ENCODE measurements around the gene NPC2.
"Not testable (repeated sequence)": the region's sequence is repeated elsewhere in the genome, so short reads cannot be mapped to it uniquely, and the experiment has no call there.

The NPC2 gene

DNA sequence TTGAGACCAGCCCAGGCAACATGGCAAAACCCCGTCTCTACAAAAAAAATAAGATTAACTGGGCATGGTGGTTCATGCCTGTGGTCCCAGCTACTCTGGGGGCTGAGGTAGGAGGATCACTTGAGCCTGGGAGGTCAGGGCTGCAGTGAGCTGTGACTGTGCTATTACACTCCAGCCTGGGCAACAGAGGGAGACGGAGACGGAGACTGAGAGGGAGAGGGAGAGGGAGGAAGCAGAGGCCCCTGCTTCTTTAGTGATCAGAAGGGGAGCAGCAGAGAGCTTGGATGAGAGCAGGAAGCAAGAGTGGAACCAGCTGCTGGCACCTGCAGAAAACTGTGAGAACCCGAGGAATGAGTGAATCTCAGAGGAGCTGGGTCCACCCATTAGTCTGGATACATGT, 46.4 kb upstream of the NPC2 start:
- H3K9ac ChIP-seq (ENCODE audit: low read depth, low read length, poor library complexity, severe bottlenecking): no peak overlapping the region
- no peaks in the 10 kb centered on the region for H3K9me3 ChIP-seq (ENCODE audit: insufficient read depth, low read depth, low read length)
- H3K36me3 ChIP-seq (ENCODE audit: insufficient read depth, low read length): no peaks in the 10 kb centered on the region
- no peaks in the 10 kb centered on the region for H3K79me2 ChIP-seq (ENCODE audit: insufficient read depth, low read length)
- no peak overlapping the region for H3K4me3 ChIP-seq (ENCODE audit: low read length, poor library complexity, severe bottlenecking)
- H2AFZ ChIP-seq (ENCODE audit: low read length): no peak overlapping the region
- no peaks in the 10 kb centered on the region for H3F3A ChIP-seq (ENCODE audit: low read depth)
- H3K4me2 ChIP-seq (ENCODE audit: low read depth, low read length, poor library complexity, severe bottlenecking): no peak overlapping the region
- no peaks in the 10 kb centered on the region for H4K20me1 ChIP-seq (ENCODE audit: insufficient read depth, low read length, poor library complexity, severe bottlenecking)
- no peaks in the 10 kb centered on the region for H3K4me1 ChIP-seq (ENCODE audit: insufficient read depth, low read length, poor library complexity, severe bottlenecking)
- no peaks in the 10 kb centered on the region for H3K27me3 ChIP-seq (ENCODE audit: insufficient read depth, low read length, poor library complexity, severe bottlenecking)
- TF ChIP-seq EZH2phosphoT487 (IDR thresholded peaks at IDR 0.05; ENCODE audit: borderline replicate concordance): no peak
- TF ChIP-seq, protein P1, sequence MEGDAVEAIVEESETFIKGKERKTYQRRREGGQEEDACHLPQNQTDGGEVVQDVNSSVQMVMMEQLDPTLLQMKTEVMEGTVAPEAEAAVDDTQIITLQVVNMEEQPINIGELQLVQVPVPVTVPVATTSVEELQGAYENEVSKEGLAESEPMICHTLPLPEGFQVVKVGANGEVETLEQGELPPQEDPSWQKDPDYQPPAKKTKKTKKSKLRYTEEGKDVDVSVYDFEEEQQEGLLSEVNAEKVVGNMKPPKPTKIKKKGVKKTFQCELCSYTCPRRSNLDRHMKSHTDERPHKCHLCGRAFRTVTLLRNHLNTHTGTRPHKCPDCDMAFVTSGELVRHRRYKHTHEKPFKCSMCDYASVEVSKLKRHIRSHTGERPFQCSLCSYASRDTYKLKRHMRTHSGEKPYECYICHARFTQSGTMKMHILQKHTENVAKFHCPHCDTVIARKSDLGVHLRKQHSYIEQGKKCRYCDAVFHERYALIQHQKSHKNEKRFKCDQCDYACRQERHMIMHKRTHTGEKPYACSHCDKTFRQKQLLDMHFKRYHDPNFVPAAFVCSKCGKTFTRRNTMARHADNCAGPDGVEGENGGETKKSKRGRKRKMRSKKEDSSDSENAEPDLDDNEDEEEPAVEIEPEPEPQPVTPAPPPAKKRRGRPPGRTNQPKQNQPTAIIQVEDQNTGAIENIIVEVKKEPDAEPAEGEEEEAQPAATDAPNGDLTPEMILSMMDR (conservative IDR thresholded peaks at IDR 0.05; ENCODE audit: low read length): no peak
- no peaks in the 10 kb centered on the region for H3K9me2 ChIP-seq (replicated peaks; ENCODE audit: low read depth, low read length)

DNA sequence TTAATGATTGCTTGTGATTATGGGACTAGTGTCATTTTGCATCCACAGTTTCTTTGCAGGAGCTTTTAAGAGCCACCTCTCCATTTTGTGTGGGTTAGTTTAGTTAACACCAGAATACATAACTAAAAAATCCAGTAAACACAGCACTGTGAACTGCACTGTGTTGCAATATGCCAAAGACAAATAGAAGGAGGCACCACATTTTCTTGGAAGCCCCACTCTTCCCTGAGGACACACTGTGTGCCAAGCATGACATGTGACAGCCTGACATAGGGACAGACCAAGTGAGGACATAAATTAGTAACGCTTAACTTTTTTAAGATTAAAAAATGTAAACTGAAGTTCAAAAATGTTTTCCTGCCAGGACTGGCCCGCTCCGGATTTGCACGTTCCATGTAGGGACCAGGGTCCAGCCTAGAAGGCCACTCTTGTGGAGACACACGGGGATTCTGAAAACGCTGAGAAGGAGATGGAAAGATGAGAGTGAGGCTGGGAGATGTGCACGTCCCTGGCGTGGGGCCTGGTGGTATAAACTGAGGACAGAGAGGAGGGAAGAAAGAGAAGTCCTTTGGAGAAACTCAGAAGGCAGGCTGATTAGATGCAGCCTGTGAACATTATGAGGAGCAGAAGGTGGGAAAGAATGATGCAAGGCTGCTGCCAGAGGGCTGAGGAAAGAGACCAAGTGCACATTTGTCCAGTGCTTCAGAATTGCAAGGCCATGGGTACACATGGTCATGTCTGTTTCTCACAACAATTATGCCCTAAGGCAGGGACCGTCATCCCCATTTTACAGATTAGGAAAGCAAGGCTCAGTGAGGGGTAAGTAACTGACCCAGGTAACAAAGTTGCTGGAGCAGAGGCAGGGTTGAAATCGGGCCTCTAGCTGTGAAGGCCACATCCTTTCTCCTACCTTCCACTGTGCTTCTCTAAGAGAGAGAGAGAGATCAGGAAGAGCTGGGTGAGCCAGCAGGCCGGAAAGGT, 45.6 kb upstream of the NPC2 start:
- H3K27me3 ChIP-seq (ENCODE audit: insufficient read depth, low read length, poor library complexity, severe bottlenecking): no peaks in the 10 kb centered on the region
- H3K9ac ChIP-seq (ENCODE audit: low read depth, low read length, poor library complexity, severe bottlenecking): no peak overlapping the region
- H3K9me2 ChIP-seq (replicated peaks; ENCODE audit: low read depth, low read length): no peaks in the 10 kb centered on the region
- H3K36me3 ChIP-seq (ENCODE audit: insufficient read depth, low read length): no peaks in the 10 kb centered on the region
- no peak overlapping the region for H2AFZ ChIP-seq (ENCODE audit: low read length)
- H3K4me3 ChIP-seq (ENCODE audit: low read length, poor library complexity, severe bottlenecking): no peak overlapping the region
- no peak overlapping the region for H3K4me2 ChIP-seq (ENCODE audit: low read depth, low read length, poor library complexity, severe bottlenecking)
- H3K9me3 ChIP-seq (ENCODE audit: insufficient read depth, low read depth, low read length): no peaks in the 10 kb centered on the region
- H3K4me1 ChIP-seq (ENCODE audit: insufficient read depth, low read length, poor library complexity, severe bottlenecking): no peaks in the 10 kb centered on the region
- H3F3A ChIP-seq (ENCODE audit: low read depth): no peaks in the 10 kb centered on the region
- no peaks in the 10 kb centered on the region for H3K79me2 ChIP-seq (ENCODE audit: insufficient read depth, low read length)
- TF ChIP-seq EZH2phosphoT487 (IDR thresholded peaks at IDR 0.05; ENCODE audit: borderline replicate concordance): no peak
- TF ChIP-seq, protein P1 (conservative IDR thresholded peaks at IDR 0.05; ENCODE audit: low read length): no peak
- H4K20me1 ChIP-seq (ENCODE audit: insufficient read depth, low read length, poor library complexity, severe bottlenecking): no peaks in the 10 kb centered on the region

DNA sequence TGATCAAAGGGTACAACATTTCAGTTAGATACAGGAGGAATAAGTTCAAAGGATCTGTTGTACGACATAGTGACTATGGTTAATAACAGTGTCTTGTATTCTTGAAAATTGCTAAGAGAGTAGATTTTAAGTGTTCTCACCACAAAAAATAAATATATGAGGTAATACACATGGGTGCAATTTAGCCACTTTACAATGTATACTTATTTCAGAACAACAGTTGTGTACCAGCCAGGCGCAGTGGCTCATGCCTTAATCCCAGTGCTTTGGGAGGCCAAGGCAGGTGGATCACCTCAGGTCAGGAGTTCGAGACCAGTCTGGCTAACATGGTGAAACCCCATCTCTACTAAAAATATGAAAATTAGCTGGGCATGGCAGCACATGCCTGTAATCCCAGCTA, 43.2 kb upstream of the NPC2 start:
- H3K4me2 ChIP-seq (ENCODE audit: low read depth, low read length, poor library complexity, severe bottlenecking); H3K4me1 ChIP-seq (ENCODE audit: insufficient read depth, low read length, poor library complexity, severe bottlenecking); H3K9me2 ChIP-seq (replicated peaks; ENCODE audit: low read depth, low read length); H3K27me3 ChIP-seq (ENCODE audit: insufficient read depth, low read length, poor library complexity, severe bottlenecking); H3F3A ChIP-seq (ENCODE audit: low read depth); H3K4me3 ChIP-seq (ENCODE audit: low read length, poor library complexity, severe bottlenecking); H4K20me1 ChIP-seq (ENCODE audit: insufficient read depth, low read length, poor library complexity, severe bottlenecking); H3K36me3 ChIP-seq (ENCODE audit: insufficient read depth, low read length); H3K9ac ChIP-seq (ENCODE audit: low read depth, low read length, poor library complexity, severe bottlenecking); H3K79me2 ChIP-seq (ENCODE audit: insufficient read depth, low read length); H3K9me3 ChIP-seq (ENCODE audit: insufficient read depth, low read depth, low read length); H2AFZ ChIP-seq (ENCODE audit: low read length): not testable (repeated sequence)

Data from Loucy (cell line).